Measurements from ENCODE around the gene SMC1B.
A peak's percentile ranks its signal among the peaks of the same experiment; 100 is the strongest.

Gene SMC1B

DNA sequence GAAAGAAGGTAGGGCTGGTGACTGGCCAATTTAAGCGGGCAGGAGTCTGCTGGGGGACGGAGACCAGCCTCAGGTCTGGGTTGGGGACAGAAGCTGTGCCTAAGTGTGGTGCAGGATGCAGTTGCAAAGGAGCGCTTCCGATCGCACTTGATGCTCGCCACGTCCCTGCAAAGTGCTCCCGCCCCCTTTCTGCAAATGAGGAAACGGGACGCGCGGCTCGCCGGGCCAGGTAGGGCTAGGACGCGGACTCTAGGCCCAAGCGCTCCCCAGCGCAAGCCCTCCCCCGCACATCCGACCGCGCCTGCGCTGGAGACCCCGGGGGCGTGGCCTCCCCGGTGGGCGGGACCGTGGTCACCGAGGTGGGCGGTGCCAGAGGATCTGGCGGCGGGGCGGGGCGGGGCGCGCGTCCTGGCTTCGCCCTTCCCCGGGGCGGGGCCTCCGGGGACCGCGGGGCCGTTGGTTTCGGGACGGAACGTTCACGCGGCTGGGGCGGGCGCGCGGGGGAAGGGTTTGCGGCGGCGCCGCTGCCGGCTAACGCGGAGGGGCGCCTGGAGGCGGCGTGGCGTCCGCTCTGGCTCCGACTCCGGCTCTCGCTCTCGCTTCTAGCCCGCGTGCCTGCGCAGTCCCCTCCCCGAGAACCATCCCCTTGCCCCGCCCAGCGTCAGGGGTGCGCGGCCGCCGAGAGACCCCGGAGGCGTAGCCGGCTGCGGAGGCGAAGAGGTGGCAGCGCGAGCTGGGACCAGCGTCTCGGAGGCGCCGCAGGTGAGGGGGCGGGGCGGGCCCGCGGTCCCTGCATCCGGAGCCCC lies 103.8 kb downstream of the SMC1B start, which contains the start of gene FAM118A:
FAM118A (plus strand) TSS at position 513 of the 806 bp plus-strand sequence. CDS start 12,446 bp downstream, outside the sequence.
- peak; percentile 70 for DNase-seq (ENCODE audit: low read depth)
- in situ Hi-C loops (cut with HindIII; ENCODE audit: low sequenced_read_pairs): no loop called here
- peak within 1 kb of the TSS; percentile 81 for H3K4me3 ChIP-seq (ENCODE audit: low read depth, low read length)
- TF ChIP-seq CTCF (IDR thresholded peaks at IDR 0.05; ENCODE audit: low read depth, low read length, missing control alignments): no peak

- no peak for DNase-seq (ENCODE audit: low read depth)
- TF ChIP-seq CTCF (IDR thresholded peaks at IDR 0.05; ENCODE audit: low read depth, low read length, missing control alignments): no peak
- peak overlapping the region; percentile 81 for H3K4me3 ChIP-seq (ENCODE audit: low read depth, low read length)
- in situ Hi-C loops (cut with HindIII; ENCODE audit: low sequenced_read_pairs): no loop called here
These were observed 104.4 kb downstream of the SMC1B start for GRCh38 chr22:45308957-45309421.

- no peak for DNase-seq (ENCODE audit: low read depth)
- in situ Hi-C loops (cut with HindIII; ENCODE audit: low sequenced_read_pairs): no loop called here
- no peak for TF ChIP-seq CTCF (IDR thresholded peaks at IDR 0.05; ENCODE audit: low read depth, low read length, missing control alignments)
- H3K4me3 ChIP-seq (ENCODE audit: low read depth, low read length): no peak overlapping the region
These were observed 104.9 kb downstream of the SMC1B start for GRCh38 chr22:45308391-45308956.

DNA sequence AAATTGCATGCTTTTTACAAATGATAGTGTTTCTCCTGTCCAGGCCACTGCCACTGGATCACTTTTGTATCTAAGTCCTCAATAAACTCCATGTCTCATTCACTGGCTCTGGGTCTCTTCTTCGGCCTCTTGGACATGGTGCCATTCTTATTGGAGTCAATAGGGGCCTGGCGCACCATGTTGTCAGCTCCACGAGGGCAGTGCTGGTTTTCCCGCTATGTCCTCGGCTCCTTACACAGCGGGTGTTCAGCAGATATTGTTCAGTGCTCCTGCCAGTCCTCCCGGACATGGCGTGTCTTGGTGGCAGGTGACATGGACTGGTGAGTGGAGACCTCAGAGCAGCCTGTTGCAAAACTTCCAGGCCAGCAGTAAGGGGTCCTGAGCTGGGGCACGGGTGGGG lies 107.3 kb downstream of the SMC1B start:
- TF ChIP-seq CTCF (IDR thresholded peaks at IDR 0.05; ENCODE audit: low read depth, low read length, missing control alignments): no peak

GRCh38 chr22:45305456-45306075 lies 107.8 kb downstream of the SMC1B start:
- DNase-seq (ENCODE audit: low read depth): no peak
- no peak overlapping the region for H3K4me3 ChIP-seq (ENCODE audit: low read depth, low read length)
- TF ChIP-seq CTCF (IDR thresholded peaks at IDR 0.05; ENCODE audit: low read depth, low read length, missing control alignments): no peak
- in situ Hi-C loops (cut with HindIII; ENCODE audit: low sequenced_read_pairs): no loop called here

More for the DNA sequence above, 107.3 kb downstream of the SMC1B start:
- H3K4me3 ChIP-seq (ENCODE audit: low read depth, low read length): no peak overlapping the region
- in situ Hi-C loops (cut with HindIII; ENCODE audit: low sequenced_read_pairs): no loop called here
- DNase-seq (ENCODE audit: low read depth): no peak

DNA sequence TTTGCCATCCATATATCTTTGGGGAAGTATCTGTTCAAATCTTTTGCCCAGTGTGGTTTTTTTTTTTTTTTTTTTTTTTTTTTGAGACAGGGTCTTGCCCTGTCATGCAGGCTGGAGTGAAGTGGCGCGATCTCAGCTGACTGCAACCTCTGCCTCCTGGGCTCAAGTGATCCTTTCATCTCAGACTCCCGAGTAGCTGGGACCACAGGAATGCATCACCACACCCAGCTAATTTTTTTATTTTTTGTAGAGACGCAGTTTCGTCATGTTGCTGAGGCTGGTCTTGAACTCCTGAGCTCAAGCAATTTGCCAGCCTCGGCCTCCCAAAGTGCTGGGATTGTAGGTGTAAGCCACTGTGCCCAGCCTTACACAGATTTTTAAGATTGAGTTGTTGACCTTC lies 108.4 kb downstream of the SMC1B start:
- in situ Hi-C loops (cut with HindIII; ENCODE audit: low sequenced_read_pairs): no loop called here
- H3K4me3 ChIP-seq (ENCODE audit: low read depth, low read length): no peak overlapping the region
- no peak for DNase-seq (ENCODE audit: low read depth)
- no peak for TF ChIP-seq CTCF (IDR thresholded peaks at IDR 0.05; ENCODE audit: low read depth, low read length, missing control alignments)

Measured in astrocyte of the cerebellum (primary cell).